Fibroblast of skin of scalp (primary cell): Measurements from ENCODE around the gene NSUN7.
A peak's percentile ranks its signal among the peaks of the same experiment; 100 is the strongest.

ENCODE experiments used
- DNase-seq: peaks from one replicate; pipeline ENCODE4 v3.0.0-alpha.2; 2013

Gene NSUN7

DNA sequence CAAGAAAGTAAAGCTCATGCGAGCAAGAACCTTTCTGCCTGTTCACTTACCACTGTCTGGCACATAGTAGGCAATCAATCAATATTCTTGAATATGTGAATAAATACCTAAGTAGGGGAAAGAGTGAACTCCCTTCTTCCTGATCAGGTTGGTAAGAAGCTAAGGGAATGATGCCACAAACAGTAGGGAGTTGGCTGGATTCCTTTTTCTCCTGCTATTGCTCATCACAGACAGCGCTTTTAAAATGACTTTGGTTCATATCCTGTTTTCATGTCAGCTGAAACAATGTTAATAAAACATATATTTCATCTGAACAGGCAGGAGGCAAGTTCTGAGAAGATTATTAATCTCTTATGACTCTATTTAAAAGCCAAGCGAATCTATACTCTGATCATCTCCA, 99.2 kb downstream of the NSUN7 start:
- peak; percentile 36 for DNase-seq

DNA sequence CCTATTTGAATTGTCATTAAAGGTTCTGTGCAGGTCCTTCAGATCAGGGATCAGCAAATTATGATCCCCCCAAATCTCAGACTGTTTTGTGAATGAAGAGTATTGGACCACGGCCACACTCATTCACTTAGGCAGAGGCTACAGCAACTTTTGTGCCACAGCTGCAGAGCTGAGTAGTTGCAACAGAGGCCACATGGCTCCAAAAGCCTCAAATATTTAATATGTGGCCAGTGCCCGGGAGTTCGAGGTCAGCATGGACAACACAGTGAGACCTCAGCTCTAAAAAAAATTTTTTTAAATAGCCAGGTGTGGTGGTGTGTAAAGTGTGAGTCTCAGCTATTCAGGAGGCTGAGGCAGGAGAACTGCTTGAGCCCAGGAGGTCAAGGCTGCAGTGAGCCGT, 100.7 kb downstream of the NSUN7 start:
- DNase-seq, result no peak

DNA sequence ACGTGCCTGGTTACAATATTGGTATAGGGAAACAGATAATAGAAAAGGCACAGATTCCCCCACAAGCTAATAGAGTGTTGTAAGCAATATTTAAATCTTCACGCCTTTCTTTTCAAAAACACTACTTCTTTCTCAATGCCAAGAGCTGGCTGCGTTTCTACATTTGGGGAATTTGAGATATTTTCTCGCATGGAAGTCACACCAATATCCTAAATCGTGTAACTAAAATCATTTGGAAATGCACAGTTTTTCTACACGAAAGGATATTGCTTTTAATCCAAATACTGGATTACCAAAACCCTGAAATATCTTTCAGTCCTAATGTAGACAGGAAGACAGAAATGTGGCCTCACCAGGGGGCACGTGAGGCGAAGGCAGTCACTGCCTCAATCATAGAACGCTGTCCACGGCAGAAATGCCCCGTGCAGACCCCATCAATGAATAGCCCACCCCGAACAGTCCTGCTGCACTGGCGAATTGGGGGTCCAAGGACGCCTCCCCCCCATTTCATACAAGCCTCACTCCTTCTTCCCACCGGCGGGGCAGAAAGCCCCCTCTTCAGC, 106.6 kb downstream of the NSUN7 start:
- DNase-seq, result no peak

DNA sequence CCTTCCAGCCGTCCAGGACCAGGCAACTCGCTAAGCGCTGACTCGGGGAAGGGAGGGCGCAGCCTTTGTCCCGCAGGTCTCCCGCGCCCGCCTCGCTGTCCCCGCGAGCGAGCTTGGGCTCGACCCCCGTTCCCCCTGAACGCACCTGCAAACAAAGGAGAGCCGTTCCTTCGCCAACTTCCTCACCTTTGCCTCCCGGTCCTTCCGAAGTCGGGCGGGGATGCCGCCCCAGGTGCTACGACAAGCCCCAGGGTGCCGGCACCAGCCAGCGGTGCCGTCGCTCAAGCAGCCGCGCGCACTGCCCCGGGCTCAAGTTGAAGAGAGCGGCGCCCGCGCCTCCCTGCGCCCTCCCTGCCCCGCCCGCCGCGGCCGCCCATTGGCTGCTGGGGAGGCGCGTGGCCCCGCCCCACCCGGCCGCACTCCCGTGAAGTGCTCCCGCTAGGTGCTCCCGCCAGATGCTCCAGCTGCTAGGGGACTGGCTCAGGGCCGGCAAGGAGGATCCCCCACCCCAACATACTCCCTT, 107.1 kb downstream of the NSUN7 start:
- DNase-seq, result peak; percentile 59

DNA sequence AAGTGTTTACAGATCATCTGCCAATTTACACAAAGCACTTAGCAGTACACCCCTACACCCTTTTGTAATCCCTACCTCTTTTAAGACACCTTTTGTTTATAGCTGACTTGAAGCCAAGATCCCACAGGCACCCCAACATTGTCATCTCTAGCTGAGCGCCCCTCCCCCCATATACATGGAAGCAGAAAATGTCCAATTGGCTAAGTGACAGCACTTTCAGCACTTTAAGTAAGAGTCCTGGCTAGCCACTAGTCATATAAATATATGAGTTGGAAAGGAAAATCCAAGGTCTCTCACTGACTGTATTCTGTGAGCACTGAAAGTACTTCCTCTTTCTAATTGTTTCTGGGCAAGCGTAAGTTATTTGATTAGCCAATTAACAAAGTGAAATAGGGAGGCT, 108.2 kb downstream of the NSUN7 start:
- no peak for DNase-seq

DNA sequence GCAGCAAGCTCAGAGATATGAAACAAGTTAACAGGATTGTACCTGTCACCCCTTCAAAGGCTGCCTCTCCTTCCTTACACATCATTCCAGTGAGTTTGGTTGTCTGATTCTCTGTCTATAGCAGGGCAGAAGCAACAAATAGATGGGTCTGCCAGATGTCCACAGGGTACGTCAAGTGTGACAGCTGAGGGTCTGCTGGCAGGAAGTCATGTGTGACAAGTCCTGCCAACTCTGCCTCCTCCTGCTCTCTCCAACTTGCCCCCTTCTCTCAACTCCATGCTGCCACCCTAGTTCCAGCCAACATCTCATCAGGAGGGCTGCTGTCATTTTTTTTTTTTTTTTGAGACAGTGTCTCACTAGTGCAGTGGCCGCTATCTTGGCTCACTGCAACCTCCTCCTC, 109.2 kb downstream of the NSUN7 start:
- no peak for DNase-seq
